ENCODE data around the gene ST8SIA6.
"Not testable (repeated sequence)": the region's sequence is repeated elsewhere in the genome, so short reads cannot be mapped to it uniquely, and the experiment has no call there.

ST8SIA6 gene

GRCh38 chr10:17450024-17450423, 4.4 kb downstream of the ST8SIA6 start:
- no peak for TF ChIP-seq CTCF (IDR thresholded peaks at IDR 0.05; ENCODE audit: borderline replicate concordance, insufficient read depth, low read depth, low read length)
- no peak overlapping the region for H3K4me3 ChIP-seq (ENCODE audit: low read depth, low read length)

GRCh38 chr10:17445400-17445998, 8.9 kb downstream of the ST8SIA6 start:
- H3K4me3 ChIP-seq (ENCODE audit: low read depth, low read length) = no peak overlapping the region
- TF ChIP-seq CTCF (IDR thresholded peaks at IDR 0.05; ENCODE audit: borderline replicate concordance, insufficient read depth, low read depth, low read length) = no peak

- no peak overlapping the region for H3K4me3 ChIP-seq (ENCODE audit: low read depth, low read length)
- TF ChIP-seq CTCF (IDR thresholded peaks at IDR 0.05; ENCODE audit: borderline replicate concordance, insufficient read depth, low read depth, low read length) = no peak
These were observed 10.0 kb downstream of the ST8SIA6 start for GRCh38 chr10:17444388-17444714.

- no peak for TF ChIP-seq CTCF (IDR thresholded peaks at IDR 0.05; ENCODE audit: borderline replicate concordance, insufficient read depth, low read depth, low read length)
- no peak overlapping the region for H3K4me3 ChIP-seq (ENCODE audit: low read depth, low read length)
These were observed 10.5 kb downstream of the ST8SIA6 start for GRCh38 chr10:17443707-17444387.

GRCh38 chr10:17438583-17438982, 15.8 kb downstream of the ST8SIA6 start:
- no peak overlapping the region for H3K4me3 ChIP-seq (ENCODE audit: low read depth, low read length)
- no peak for TF ChIP-seq CTCF (IDR thresholded peaks at IDR 0.05; ENCODE audit: borderline replicate concordance, insufficient read depth, low read depth, low read length)

- not testable (repeated sequence) for H3K4me3 ChIP-seq (ENCODE audit: low read depth, low read length)
These were observed 17.8 kb downstream of the ST8SIA6 start for GRCh38 chr10:17436578-17436977.

- H3K4me3 ChIP-seq (ENCODE audit: low read depth, low read length) = no peak overlapping the region
- no peak for TF ChIP-seq CTCF (IDR thresholded peaks at IDR 0.05; ENCODE audit: borderline replicate concordance, insufficient read depth, low read depth, low read length)
These were observed 18.4 kb downstream of the ST8SIA6 start for GRCh38 chr10:17435953-17436352.

Measured in GM12875 (cell line).